Stomach (tissue), 9 donors: ENCODE data around the gene DOCK3. TPM values are rescaled to one million over a fixed set of nuclear protein-coding genes. Genes with fewer than 3 reads are reported as not detected.

Experiments used
- DNase-seq, 2 donors: peaks; one replicate each; pipeline versions ENCODE4 v3.0.0 to v3.0.0-alpha.2; 2013 to 2019
- H3K27ac ChIP-seq, 5 donors: fragments of 200-600 bp in 4 of 5; sonication (generic) in 4 of 5; one replicate each; pipeline ENCODE4 v1.5.1; 2013 to 2019; ENCODE audit warnings: mild to moderate bottlenecking in 1 of 5, moderate library complexity in 1 of 5
- H3K27me3 ChIP-seq, 3 donors: fragments of 200-600 bp; sonication (generic); one replicate each; pipeline ENCODE4 v1.5.1; 2017 to 2019; ENCODE audit warnings: mixed run types in 1 of 3
- H3K36me3 ChIP-seq, 4 donors: fragments of 200-600 bp; sonication (generic); 1 replicate in 3 of 4; 2 replicates in 1 of 4; pipeline ENCODE4 v1.5.1; 2016 to 2019
- H3K4me1 ChIP-seq, 4 donors: fragments of 200-600 bp; sonication (generic); one replicate each; pipeline ENCODE4 v1.5.1; 2016 to 2019
- H3K4me3 ChIP-seq, 4 donors: fragments of 200-600 bp; sonication (generic) in 3 of 4; one replicate each; pipeline ENCODE4 v1.5.1; 2016 to 2019; ENCODE audit warnings: mild to moderate bottlenecking in 1 of 4
- H3K9me3 ChIP-seq, 4 donors: fragments of 200-600 bp; sonication (generic); one replicate each; pipeline ENCODE4 v1.5.1; 2016 to 2019
- EP300 ChIP-seq: sonication (generic); formaldehyde crosslinking; IDR thresholded peaks from one replicate; pipeline ENCODE4 v1.6.1; 2017; ENCODE audit warnings: antibody characterized with exemption
- POLR2A ChIP-seq, 4 donors: fragments of 450-650 bp; IDR thresholded peaks; one replicate each; pipeline ENCODE4 v1.6.1; 2016; ENCODE audit warnings: antibody characterized with exemption in 4 of 4, control low read depth in 2 of 4, mild to moderate bottlenecking in 1 of 4, moderate library complexity in 1 of 4
- POLR2AphosphoS5 ChIP-seq, 3 donors: sonication (generic); formaldehyde crosslinking; IDR thresholded peaks; one replicate each; pipeline ENCODE4 v1.6.1; 2016; ENCODE audit warnings: antibody characterized with exemption in 3 of 3
- WGBS, 5 donors: extraction: QIAGEN DNeasy Blood & Tissue Kit in 3 of 5; methylation state at CpG; one replicate each; pipeline versions ENCODE4 v1.1.5 to v1.1.7; 2013 to 2018; 5-methylcytosine and 5-hydroxymethylcytosine counted together
- intact Hi-C: fragments of 100-400 bp; cut with DNase I; formaldehyde crosslinking; loops from one replicate; pipeline ENCODE4 v1.15.1; 2023; ENCODE audit warnings: low total_unique reads
- polyA plus RNA-seq, 3 donors: library from polyadenylated mRNA; stranded (reverse); fragments of 200-250 nt; gene quantifications; one replicate each; pipeline ENCODE4 v1.2.3, GENCODE V29; 2013
- total RNA-seq, 5 donors: library from RNA; depleted of rRNA; stranded (reverse); fragments of >200 nt; gene quantifications; one replicate each; pipeline versions ENCODE4 v1.1.0 to v1.2.3, GENCODE V29; 2014 to 2016
- TF ChIP-seq, protein P1 (sequence below), 7 experiments: fragments of 450-650 bp in 4 of 7; fragments of 200-600 bp in 3 of 7; sonication (generic) in 3 of 7; IDR thresholded peaks; one replicate each; pipeline ENCODE4 v1.5.1; 2016 to 2019; ENCODE audit warnings: antibody characterized with exemption in 7 of 7, control low read depth in 2 of 7, mild to moderate bottlenecking in 1 of 7
- donor health status: healthy with polysubstance abuse.
- donor health status: Bipolar disorder and iron deficiency.
- donor health status: healthy.

DOCK3 gene
- total and polyA plus RNA-seq, 8 donors = 0.06 to 2.3 (median 1.0) TPM; not detected in 2

DNA sequence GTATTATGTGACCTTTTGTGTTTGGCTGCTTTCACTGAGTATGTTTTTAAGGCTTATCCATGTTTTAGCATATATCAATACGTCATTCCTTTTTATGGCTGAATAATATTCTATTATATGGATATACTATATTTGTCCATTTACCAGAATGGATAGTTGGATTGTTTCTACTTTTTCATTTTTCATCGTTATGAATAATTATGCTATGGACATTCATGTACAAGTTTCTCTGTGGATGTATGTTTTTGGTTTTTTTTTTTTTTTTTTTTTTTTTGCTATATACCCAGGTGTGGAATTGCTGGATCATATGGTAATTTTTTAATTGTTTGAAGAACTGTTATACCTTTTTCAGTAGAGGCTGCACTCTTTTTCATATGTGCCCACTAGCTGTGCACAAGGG lies 23.5 kb downstream of the DOCK3 start:
- WGBS, 5 donors = 86 to 100% (median 97%) methylated on average over 2 of the region's 2 CpGs

DNA sequence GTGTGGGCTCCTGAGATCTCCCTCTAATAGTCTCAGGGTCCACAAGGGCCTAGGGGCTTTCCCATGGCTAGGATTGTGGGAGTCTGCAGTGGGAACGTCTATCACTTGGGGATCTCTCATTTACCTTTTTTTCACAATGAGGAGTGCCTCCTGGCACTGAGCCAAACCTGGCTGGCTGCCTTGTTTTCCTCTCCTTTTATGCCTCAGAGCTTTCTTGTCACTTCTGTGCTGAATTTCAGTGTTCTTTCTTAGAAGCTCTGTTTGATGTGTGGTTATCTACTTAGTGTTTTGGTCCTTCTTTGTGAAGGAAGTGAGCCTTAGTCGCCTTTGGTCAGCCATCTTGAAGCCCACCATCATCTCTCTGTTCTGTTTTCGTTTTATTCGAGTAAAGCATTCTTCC lies 33.9 kb downstream of the DOCK3 start:
- TF ChIP-seq EP300 = no peak
- TF ChIP-seq, protein P1, sequence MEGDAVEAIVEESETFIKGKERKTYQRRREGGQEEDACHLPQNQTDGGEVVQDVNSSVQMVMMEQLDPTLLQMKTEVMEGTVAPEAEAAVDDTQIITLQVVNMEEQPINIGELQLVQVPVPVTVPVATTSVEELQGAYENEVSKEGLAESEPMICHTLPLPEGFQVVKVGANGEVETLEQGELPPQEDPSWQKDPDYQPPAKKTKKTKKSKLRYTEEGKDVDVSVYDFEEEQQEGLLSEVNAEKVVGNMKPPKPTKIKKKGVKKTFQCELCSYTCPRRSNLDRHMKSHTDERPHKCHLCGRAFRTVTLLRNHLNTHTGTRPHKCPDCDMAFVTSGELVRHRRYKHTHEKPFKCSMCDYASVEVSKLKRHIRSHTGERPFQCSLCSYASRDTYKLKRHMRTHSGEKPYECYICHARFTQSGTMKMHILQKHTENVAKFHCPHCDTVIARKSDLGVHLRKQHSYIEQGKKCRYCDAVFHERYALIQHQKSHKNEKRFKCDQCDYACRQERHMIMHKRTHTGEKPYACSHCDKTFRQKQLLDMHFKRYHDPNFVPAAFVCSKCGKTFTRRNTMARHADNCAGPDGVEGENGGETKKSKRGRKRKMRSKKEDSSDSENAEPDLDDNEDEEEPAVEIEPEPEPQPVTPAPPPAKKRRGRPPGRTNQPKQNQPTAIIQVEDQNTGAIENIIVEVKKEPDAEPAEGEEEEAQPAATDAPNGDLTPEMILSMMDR (IDR thresholded peaks at IDR 0.05) = no peak
- no peak for TF ChIP-seq POLR2AphosphoS5 (IDR thresholded peaks at IDR 0.05)
- no peak for TF ChIP-seq POLR2A (IDR thresholded peaks at IDR 0.05)
- no peaks in the 10 kb centered on the region for H3K36me3 ChIP-seq
- no peaks in the 10 kb centered on the region for H3K27me3 ChIP-seq
- H3K4me1 ChIP-seq = no peaks in the 10 kb centered on the region
- no peak overlapping the region for H3K27ac ChIP-seq
- peaks cover 0 to 3% (median 0%) of the 10 kb centered on the region in 4 donors for H3K9me3 ChIP-seq
- intact Hi-C loops = no loop called here
- no peak overlapping the region for H3K4me3 ChIP-seq
- 45 to 63% (median 54%) methylated on average over 4 of the region's 4 CpGs for WGBS, 5 donors
- peak in 1 of 2 donors; percentile 16 for DNase-seq

More for the DNA sequence above, 23.5 kb downstream of the DOCK3 start:
- TF ChIP-seq POLR2AphosphoS5 (IDR thresholded peaks at IDR 0.05) (no peak), EP300 (no peak)
- H3K27ac ChIP-seq = no peak overlapping the region
- H3K36me3 ChIP-seq = no peaks in the 10 kb centered on the region
- no peaks in the 10 kb centered on the region for H3K27me3 ChIP-seq
- DNase-seq = no peak
- intact Hi-C loops = no loop called here
- H3K4me1 ChIP-seq = no peaks in the 10 kb centered on the region
- no peak overlapping the region for H3K4me3 ChIP-seq
- peaks cover 0 to 16% (median 8%) of the 10 kb centered on the region in 4 donors for H3K9me3 ChIP-seq

DNA sequence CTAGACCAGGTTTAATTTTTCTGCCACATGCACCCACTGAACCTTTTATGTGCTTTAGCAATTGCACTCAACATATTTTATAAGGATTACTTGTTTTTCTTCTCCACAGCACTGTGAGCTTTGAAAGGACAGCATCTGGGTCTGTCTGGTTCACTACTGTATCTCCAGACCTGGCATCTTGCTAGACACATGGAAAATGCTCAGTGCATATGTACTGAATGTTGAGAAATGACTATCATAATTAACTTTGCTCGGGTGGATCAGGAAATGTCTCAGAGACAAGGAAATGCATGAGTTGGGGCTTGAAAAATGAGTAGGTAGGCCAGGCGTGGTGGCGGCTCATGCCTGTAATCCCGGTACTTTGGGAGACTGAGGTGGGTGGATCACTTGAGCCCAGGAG lies 40.2 kb downstream of the DOCK3 start:
- DNase-seq = peak in 1 of 2 donors; percentile 64
- Histone ChIP-seq H3K4me1 (no peaks in the 10 kb centered on the region), H3K36me3 (no peaks in the 10 kb centered on the region), H3K4me3 (no peak overlapping the region), H3K27me3 (no peaks in the 10 kb centered on the region), H3K27ac (no peak overlapping the region), H3K9me3 (no peaks in the 10 kb centered on the region)
- TF ChIP-seq EP300 = no peak
- WGBS, 5 donors = 62 to 81% (median 69%) methylated on average over 4 of the region's 4 CpGs
- intact Hi-C loops = no loop called here

DNA sequence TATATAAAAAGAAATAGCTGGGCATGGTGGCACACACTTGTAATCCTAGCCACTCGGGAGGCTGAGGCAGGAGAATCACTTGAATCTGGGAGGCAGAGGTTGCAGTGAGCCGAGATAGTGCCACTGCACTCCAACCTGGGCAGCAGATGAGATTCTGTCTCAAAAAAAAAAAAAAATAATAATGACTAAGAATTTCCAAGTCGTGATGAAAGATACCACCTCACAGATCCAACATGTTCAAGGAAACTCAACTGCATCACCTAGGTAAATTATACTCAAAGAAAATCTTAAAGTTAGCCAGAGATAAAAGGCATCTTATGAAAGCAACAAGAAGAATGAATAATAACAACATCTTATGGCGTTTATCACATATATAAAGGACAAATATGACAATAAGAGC lies 50.1 kb downstream of the DOCK3 start:
- Histone ChIP-seq H3K4me3 (no peak overlapping the region), H3K36me3 (no peaks in the 10 kb centered on the region), H3K27ac (no peak overlapping the region), H3K27me3 (no peaks in the 10 kb centered on the region), H3K9me3 (peaks cover 0 to 11% (median 0%) of the 10 kb centered on the region in 4 donors), H3K4me1 (no peaks in the 10 kb centered on the region)
- TF ChIP-seq EP300 (no peak), POLR2A (IDR thresholded peaks at IDR 0.05) (no peak), POLR2AphosphoS5 (IDR thresholded peaks at IDR 0.05) (no peak)
- TF ChIP-seq, protein P1 (IDR thresholded peaks at IDR 0.05) = no peak
- intact Hi-C loops = no loop called here
- DNase-seq = no peak
- 79 to 86% (median 85%) methylated on average over 4 of the region's 4 CpGs for WGBS, 5 donors

DNA sequence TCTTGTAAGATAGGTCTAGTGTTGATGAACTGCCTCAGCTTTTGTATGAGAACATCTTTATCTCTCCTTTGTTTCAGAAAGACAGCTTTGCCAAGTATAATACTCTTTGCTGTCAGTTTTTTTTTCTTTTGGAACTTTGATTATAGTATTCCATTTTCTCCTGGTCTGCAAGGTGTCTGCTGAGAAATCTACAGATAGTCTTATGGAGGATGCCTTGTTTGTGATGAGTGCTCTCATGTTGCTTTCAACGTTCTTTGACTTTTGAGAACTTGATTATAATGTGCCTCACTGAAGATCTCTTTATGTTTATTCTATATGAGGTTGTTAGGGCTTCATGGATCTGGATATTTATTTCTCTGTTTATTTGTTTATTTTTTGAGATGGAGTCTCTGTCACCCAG lies 60.3 kb downstream of the DOCK3 start:
- no peak for TF ChIP-seq POLR2A (IDR thresholded peaks at IDR 0.05)
- no peak for TF ChIP-seq EP300
- no peak for TF ChIP-seq POLR2AphosphoS5 (IDR thresholded peaks at IDR 0.05)
- TF ChIP-seq, protein P1 (IDR thresholded peaks at IDR 0.05) = no peak
- no peak overlapping the region for H3K27ac ChIP-seq
- no peak overlapping the region for H3K4me3 ChIP-seq
- 0 to 68% (median 41%) methylated on average over 1 of the region's 1 CpG for WGBS, 5 donors
- no peaks in the 10 kb centered on the region for H3K36me3 ChIP-seq
- peaks cover 0 to 19% (median 18%) of the 10 kb centered on the region in 4 donors for H3K9me3 ChIP-seq
- no peaks in the 10 kb centered on the region for H3K27me3 ChIP-seq
- no peak for DNase-seq
- intact Hi-C loops = no loop called here
- no peaks in the 10 kb centered on the region for H3K4me1 ChIP-seq
